Measurements from ENCODE around the gene SYNGR3.

Gene SYNGR3

DNA sequence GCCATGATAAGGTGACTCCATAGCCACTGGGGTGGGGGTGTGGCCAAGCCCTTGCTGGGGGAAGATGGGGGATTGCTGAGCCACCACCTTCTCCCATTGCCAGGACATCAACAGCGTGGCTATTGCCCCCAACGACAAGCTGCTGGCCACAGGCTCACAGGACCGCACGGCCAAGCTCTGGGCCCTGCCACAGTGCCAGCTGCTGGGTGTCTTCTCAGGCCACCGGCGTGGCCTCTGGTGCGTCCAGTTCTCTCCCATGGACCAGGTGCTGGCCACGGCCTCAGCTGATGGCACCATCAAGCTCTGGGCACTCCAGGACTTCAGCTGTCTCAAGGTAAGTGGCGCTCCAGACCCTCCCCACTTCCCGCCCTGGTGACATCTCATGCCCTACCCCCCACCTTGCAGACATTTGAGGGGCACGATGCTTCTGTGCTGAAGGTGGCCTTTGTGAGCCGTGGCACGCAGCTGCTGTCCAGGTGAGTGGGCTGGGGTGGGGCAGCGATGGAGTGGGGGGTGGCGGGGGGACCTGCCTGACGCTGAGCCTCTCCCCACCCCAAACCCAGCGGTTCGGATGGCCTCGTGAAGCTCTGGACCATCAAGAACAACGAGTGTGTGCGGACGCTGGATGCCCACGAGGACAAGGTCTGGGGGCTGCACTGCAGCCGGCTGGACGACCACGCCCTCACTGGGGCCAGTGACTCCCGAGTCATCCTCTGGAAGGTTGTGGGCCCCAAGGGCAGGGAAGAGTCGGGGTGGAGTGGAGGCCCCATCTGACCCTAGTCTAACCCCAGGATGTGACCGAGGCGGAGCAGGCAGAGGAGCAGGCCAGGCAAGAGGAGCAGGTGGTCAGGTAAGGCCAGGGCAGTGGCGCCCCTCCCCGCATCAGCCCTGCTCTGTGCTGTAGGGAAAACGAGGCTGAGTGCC lies 12.6 kb upstream of the SYNGR3 start:
- DNase-seq (ENCODE audit: low read depth in 2 of 2, low spot score in 1 of 2): no peak

DNA sequence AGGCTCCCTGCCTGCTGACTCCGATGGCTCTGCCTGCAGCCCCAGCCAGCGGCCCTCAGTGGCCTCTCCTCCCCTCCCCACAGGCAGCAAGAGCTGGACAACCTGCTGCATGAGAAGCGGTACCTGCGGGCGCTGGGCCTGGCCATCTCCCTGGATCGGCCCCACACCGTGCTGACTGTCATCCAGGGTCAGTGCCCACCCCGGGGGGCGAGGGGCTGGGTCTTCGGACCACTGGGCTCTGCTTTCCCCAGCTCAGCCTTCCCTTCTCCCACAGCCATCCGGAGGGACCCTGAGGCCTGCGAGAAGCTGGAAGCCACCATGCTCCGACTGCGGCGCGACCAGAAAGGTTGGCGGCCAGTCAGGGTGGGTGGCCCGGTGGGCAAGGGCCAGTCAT lies 11.9 kb upstream of the SYNGR3 start:
- DNase-seq (ENCODE audit: low read depth in 2 of 2, low spot score in 1 of 2): no peak

- DNase-seq (ENCODE audit: low read depth in 2 of 2, low spot score in 1 of 2): no peak
Observed at GRCh38 chr16:1978476-1979120, 11.2 kb upstream of the SYNGR3 start.

DNA sequence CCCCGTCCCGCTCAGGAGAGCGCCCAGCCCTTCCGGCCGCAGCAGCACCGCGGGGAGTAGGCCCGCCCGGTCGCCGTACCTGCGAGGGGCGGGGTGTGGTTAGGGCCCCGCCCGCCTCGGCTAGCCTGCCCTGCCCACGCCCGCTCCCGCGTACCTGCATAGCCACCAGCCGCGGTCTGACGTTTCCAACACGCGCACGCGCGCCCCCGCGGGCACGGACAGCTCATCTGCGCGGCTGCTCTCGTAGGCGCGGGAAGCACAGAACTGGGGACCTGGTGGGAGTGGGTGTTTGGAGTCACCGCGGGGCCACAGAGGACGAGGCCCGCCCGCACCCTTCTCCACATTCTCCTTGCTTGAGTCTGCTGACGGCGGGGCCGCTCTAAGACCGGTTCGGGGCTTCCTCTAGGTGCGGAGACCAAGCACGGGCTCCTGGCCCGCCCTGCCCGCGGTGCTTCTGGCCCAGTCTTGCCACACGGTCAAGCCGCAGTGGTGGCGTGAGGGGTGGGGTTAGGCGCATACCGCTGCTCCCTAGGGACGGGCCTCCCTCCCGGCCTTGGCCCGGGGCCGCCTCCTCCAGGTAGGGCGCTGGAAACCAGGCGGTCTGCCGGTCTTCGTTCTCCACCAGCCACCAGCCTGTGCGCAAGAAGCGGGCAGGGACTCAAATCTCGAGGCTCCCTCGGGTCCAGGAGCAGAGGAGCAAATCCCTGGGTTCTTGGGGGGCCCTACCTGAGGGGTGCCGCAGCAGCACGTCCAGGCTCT lies 10.3 kb upstream of the SYNGR3 start:
- no peak for DNase-seq (ENCODE audit: low read depth in 2 of 2, low spot score in 1 of 2)

GRCh38 chr16:1980030-1980769 lies 9.6 kb upstream of the SYNGR3 start:
- DNase-seq (ENCODE audit: low read depth in 2 of 2, low spot score in 1 of 2): no peak

DNA sequence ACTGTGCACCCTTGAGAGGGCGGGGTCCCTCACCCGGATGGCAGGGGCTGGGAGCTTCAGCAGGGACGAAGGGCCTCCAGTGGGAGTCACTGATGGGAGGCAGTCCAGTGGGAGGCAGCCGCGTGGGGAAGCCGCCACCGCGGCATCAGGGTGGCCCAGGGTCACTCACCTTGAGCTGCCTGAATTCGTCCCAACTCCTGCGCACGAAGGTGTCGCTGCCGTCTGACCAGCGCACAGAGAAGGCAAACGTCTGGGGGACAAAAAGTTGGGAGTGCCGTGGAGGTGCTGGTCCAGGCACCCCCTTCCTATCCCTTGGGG lies 9.0 kb upstream of the SYNGR3 start:
- DNase-seq (ENCODE audit: low read depth in 2 of 2, low spot score in 1 of 2): no peak

DNA sequence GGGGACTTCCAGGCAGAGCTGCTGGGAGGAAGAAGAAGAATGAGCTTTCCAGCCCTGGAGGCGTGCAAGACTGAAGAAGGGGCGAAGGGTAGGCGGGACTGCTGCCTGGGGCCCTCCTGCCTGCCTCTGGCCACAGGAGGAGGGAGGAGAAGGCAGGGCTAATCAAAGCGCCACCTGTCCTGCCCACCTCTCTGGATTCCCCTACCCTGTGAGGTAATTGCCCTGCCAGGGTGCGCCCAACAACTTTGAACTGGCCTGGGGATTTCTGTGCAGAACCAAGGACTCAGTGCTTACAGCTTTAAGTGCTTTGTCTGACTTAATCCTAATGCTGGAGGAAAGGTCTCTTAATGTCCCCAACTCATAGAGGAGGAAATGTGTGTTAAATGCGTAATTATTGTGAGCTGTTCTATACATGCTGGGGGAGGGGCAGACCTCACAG lies 8.4 kb upstream of the SYNGR3 start, which contains the start of gene NOXO1:
Gene NOXO1, minus strand, starts transcription at position 72 of the 439 bp plus-strand sequence. CDS start 290 bp downstream, outside the sequence.
- DNase-seq (ENCODE audit: low read depth in 2 of 2, low spot score in 1 of 2): no peak

- DNase-seq (ENCODE audit: low read depth in 2 of 2, low spot score in 1 of 2): no peak
Observed at GRCh38 chr16:1982013-1982433, 7.7 kb upstream of the SYNGR3 start.

- DNase-seq (ENCODE audit: low read depth in 2 of 2, low spot score in 1 of 2): no peak
Observed at GRCh38 chr16:1982991-1983543, 6.7 kb upstream of the SYNGR3 start.

GRCh38 chr16:1983544-1984346 lies 6.0 kb upstream of the SYNGR3 start, which contains the start of gene GFER:
GFER (plus strand) TSS chr16:1984193; CDS start chr16:1984219, 26 bp downstream.
- DNase-seq (ENCODE audit: low read depth in 2 of 2, low spot score in 1 of 2): no peak

DNA sequence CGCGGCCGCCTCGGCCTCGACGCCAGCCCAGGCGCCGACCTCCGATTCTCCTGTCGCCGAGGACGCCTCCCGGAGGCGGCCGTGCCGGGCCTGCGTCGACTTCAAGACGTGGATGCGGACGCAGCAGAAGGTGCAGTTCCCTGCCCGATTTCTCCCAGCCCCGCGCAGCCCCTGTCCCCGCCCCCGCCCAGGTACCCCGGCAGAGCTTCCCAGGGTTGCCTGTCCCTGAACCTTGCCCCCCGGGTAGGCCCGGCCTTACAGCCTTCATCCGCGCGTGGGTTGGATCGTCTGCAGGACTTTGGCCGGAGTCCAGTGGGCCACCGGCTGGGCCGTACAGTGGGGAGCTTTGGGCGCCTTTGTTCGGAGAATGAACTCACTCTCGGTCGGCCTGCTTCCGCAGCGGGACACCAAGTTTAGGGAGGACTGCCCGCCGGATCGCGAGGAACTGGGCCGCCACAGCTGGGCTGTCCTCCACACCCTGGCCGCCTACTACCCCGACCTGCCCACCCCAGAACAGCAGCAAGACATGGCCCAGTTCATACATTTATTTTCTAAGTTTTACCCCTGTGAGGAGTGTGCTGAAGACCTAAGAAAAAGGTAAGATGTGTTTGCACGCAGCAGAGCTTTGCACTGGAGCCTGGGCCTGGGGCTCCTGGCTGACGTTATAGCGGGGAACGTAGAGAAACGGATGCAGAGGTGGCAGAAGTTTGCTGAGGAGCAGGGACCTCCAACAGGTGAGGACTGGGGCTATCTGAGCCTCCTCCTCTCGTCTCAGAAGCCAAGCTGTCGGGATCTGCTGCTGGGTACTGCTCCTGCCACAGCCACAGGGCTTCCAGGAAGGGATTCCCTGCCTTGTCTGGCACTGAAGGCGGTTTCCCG lies 5.2 kb upstream of the SYNGR3 start:
- DNase-seq (ENCODE audit: low read depth in 2 of 2, low spot score in 1 of 2): no peak

DNA sequence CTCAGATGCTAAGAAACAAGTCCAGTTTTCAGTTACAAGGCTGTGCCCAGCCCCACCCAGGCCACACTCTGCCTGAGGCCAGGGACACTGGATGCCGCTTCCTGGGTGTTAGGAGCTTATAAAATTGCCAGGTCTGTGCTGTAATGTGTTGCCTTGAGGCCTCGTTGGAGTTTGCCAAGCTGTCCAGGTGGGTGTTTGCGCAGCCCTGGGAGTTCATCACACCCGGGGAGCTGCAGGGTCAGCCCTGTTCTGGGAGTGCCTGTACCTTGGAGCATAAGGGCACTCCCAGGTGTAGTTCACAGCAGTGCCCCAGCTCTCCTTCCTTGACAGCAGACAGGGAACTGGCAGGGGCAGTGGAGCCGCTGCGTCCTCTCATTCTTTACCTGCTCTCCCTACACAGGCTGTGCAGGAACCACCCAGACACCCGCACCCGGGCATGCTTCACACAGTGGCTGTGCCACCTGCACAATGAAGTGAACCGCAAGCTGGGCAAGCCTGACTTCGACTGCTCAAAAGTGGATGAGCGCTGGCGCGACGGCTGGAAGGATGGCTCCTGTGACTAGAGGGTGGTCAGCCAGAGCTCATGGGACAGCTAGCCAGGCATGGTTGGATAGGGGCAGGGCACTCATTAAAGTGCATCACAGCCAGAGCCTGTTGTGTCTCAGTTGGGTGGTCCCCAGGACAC lies 4.2 kb upstream of the SYNGR3 start:
- DNase-seq (ENCODE audit: low read depth in 2 of 2, low spot score in 1 of 2): no peak

DNA sequence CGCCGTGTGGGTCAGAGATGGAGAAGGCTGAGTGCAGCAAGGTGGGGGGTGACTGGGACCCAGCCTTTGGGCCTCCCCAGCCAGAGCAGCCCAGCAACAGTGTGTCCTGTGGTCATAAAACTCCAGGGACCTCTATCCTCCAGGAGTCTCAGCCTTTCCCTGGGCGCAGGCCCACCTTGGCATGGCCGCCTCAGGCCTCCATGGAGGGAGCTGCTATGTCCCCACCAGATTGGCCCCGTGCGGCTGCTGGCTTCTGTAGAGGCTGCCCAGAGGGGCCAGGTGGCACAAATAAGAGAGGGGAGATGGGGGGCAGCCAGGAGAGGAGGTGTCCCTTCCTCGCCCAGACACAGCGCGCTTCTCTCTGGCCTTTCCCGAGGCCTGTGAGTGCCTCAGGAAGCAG lies 2.6 kb upstream of the SYNGR3 start:
- no peak for DNase-seq (ENCODE audit: low read depth in 2 of 2, low spot score in 1 of 2)

- no peak for DNase-seq (ENCODE audit: low read depth in 2 of 2, low spot score in 1 of 2)
Observed at GRCh38 chr16:1990101-1990350, 256 bp downstream of the SYNGR3 start.

- no peak for DNase-seq (ENCODE audit: low read depth in 2 of 2, low spot score in 1 of 2)
Observed at GRCh38 chr16:1990351-1991134, 773 bp downstream of the SYNGR3 start.

- DNase-seq (ENCODE audit: low read depth in 2 of 2, low spot score in 1 of 2): peak in 1 of 2 donors; percentile 28
Observed at GRCh38 chr16:1991135-1991551, 1.4 kb downstream of the SYNGR3 start.

- no peak for DNase-seq (ENCODE audit: low read depth in 2 of 2, low spot score in 1 of 2)
Observed at GRCh38 chr16:1991588-1991947, 1.8 kb downstream of the SYNGR3 start.

Data from stimulated activated CD8-positive, alpha-beta memory T cell treated with anti-CD3 and anti-CD28 coated beads, Interleukin-4, amount 100 ng/mL, for 4 hours (primary cell).